Natural killer cell (primary cell): ENCODE results near the gene NCK2. TPM values are rescaled to one million over a fixed set of nuclear protein-coding genes. Genes with fewer than 3 reads are reported as not detected.

Source experiments
- ATAC-seq, 3 donors: fragments of 150-1000 bp in 2 of 3; fragments of 200-7000 bp in 1 of 3; cut with Tn5 transposase; 1 replicate in 1 of 3; 2 replicates in 2 of 3; pipeline ENCODE4 v1.10.0; 2021; ENCODE audit warnings: mild to moderate bottlenecking in 2 of 3, moderate library complexity in 2 of 3
- DNase-seq, 2 donors: peaks; one replicate each; pipeline versions ENCODE4 v3.0.0 to v3.0.0-alpha.2; 2013 to 2021; ENCODE audit warnings: mixed read lengths in 1 of 2
- H3K27ac ChIP-seq: one replicate; pipeline ENCODE4 v1.5.1; 2013; ENCODE audit warnings: mild to moderate bottlenecking, low read length
- H3K27me3 ChIP-seq: one replicate; pipeline ENCODE4 v1.6.1; 2013; ENCODE audit warnings: low read length; ENCODE audit not compliant: control insufficient read depth, insufficient read depth
- H3K36me3 ChIP-seq: one replicate; pipeline ENCODE4 v1.6.1; 2013; ENCODE audit warnings: low read length; ENCODE audit not compliant: control insufficient read depth, insufficient read depth
- H3K4me1 ChIP-seq: one replicate; pipeline ENCODE4 v1.6.1; 2013; ENCODE audit warnings: low read length; ENCODE audit not compliant: control insufficient read depth, insufficient read depth
- H3K4me3 ChIP-seq: one replicate; pipeline ENCODE4 v1.5.1; 2013; ENCODE audit warnings: low read length
- H3K9me3 ChIP-seq: one replicate; pipeline ENCODE4 v1.6.1; 2013; ENCODE audit warnings: low read length; ENCODE audit not compliant: control insufficient read depth, insufficient read depth
- H3K27ac Mint-ChIP-seq, 2 donors: one replicate each; pipeline ENCODE4 v1.8.0; 2022; ENCODE audit warnings: mild to moderate bottlenecking in 2 of 2, mixed read lengths in 2 of 2, moderate library complexity in 1 of 2
- H3K27me3 Mint-ChIP-seq, 2 donors: one replicate each; pipeline ENCODE4 v1.8.0; 2022; ENCODE audit warnings: low read depth in 2 of 2, mixed read lengths in 2 of 2
- H3K36me3 Mint-ChIP-seq: one replicate; pipeline ENCODE4 v1.8.0; 2022; ENCODE audit warnings: mixed read lengths
- H3K4me1 Mint-ChIP-seq, 2 donors: one replicate each; pipeline ENCODE4 v1.8.0; 2022; ENCODE audit warnings: mixed read lengths in 2 of 2
- H3K4me3 Mint-ChIP-seq: one replicate; pipeline ENCODE4 v1.8.0; 2022; ENCODE audit warnings: mild to moderate bottlenecking, moderate library complexity, mixed read lengths
- H3K9me3 Mint-ChIP-seq, 2 donors: one replicate each; pipeline ENCODE4 v1.8.0; 2022; ENCODE audit warnings: mixed read lengths in 2 of 2
- WGBS: methylation state at CpG from one replicate; pipeline ENCODE4 v1.1.7; 2013; ENCODE audit warnings: missing lambda C conversion rate; ENCODE audit not compliant: insufficient coverage; 5-methylcytosine and 5-hydroxymethylcytosine counted together
- intact Hi-C: fragments of 100-400 bp; cut with micrococcal nuclease; formaldehyde crosslinking; loops from one replicate; pipeline ENCODE4 v1.14.2; 2022
- total RNA-seq, 4 donors: library from RNA; stranded (reverse); fragments of 120-200 nt in 1 of 4; gene quantifications; one replicate each; pipeline versions ENCODE4 v1.2.3 to v1.2.4, GENCODE V29; 2013 to 2022
- TF ChIP-seq, protein P1 (sequence below): fragments of 200-600 bp; IDR thresholded peaks from one replicate; pipeline ENCODE4 v1.8.0; 2022; ENCODE audit warnings: antibody characterized with exemption

Gene NCK2
- total RNA-seq, 3 donors from 2014 or later (not counting 1 experiment from before 2014, with no cell fraction given), result 34.1 to 50.8 (median 43.0) TPM

GRCh38 chr2:105877945-105878344 is 133.2 kb downstream of the NCK2 start:
- H3K27me3 ChIP-seq, result no peaks in the 10 kb centered on the region
- intact Hi-C loops, result no loop called here
- Mint-ChIP-seq H3K27ac (peak overlapping the region; percentile 74), H3K9me3 (no peaks in the 10 kb centered on the region), H3K36me3 (no peaks in the 10 kb centered on the region), H3K4me1 (peaks cover 48 to 66% of the 10 kb centered on the region in 2 donors), H3K4me3 (no peak overlapping the region), H3K27me3 (no peaks in the 10 kb centered on the region)
- TF ChIP-seq, protein P1, sequence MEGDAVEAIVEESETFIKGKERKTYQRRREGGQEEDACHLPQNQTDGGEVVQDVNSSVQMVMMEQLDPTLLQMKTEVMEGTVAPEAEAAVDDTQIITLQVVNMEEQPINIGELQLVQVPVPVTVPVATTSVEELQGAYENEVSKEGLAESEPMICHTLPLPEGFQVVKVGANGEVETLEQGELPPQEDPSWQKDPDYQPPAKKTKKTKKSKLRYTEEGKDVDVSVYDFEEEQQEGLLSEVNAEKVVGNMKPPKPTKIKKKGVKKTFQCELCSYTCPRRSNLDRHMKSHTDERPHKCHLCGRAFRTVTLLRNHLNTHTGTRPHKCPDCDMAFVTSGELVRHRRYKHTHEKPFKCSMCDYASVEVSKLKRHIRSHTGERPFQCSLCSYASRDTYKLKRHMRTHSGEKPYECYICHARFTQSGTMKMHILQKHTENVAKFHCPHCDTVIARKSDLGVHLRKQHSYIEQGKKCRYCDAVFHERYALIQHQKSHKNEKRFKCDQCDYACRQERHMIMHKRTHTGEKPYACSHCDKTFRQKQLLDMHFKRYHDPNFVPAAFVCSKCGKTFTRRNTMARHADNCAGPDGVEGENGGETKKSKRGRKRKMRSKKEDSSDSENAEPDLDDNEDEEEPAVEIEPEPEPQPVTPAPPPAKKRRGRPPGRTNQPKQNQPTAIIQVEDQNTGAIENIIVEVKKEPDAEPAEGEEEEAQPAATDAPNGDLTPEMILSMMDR, result no peak
- no peak overlapping the region for H3K27ac ChIP-seq
- WGBS, result 47% methylated on average over 2 of the region's 2 CpGs
- H3K4me3 ChIP-seq, result no peak overlapping the region
- ATAC-seq, result peak in 1 of 3 donors; percentile 41
- H3K36me3 ChIP-seq, result peaks cover 10% of the 10 kb centered on the region
- DNase-seq, result no peak
- no peaks in the 10 kb centered on the region for H3K9me3 ChIP-seq
- H3K4me1 ChIP-seq, result peaks cover 33% of the 10 kb centered on the region

- 98% methylated on average over 15 of the region's 15 CpGs for WGBS
- Histone ChIP-seq H3K27ac (no peak overlapping the region), H3K36me3 (peaks cover 13% of the 10 kb centered on the region), H3K4me3 (no peak overlapping the region), H3K9me3 (no peaks in the 10 kb centered on the region), H3K4me1 (peaks cover 28% of the 10 kb centered on the region), H3K27me3 (no peaks in the 10 kb centered on the region)
- H3K4me1 Mint-ChIP-seq, result peaks cover 42 to 65% of the 10 kb centered on the region in 2 donors
- no peaks in the 10 kb centered on the region for H3K36me3 Mint-ChIP-seq
- peak overlapping the region; percentile 74 for H3K27ac Mint-ChIP-seq
- H3K9me3 Mint-ChIP-seq, result no peaks in the 10 kb centered on the region
- ATAC-seq (no peak), DNase-seq (no peak)
- intact Hi-C loops, result no loop called here
- TF ChIP-seq, protein P1, result no peak
- no peak overlapping the region for H3K4me3 Mint-ChIP-seq
- no peaks in the 10 kb centered on the region for H3K27me3 Mint-ChIP-seq
Observed at GRCh38 chr2:105879106-105879802, 134.5 kb downstream of the NCK2 start.

DNA sequence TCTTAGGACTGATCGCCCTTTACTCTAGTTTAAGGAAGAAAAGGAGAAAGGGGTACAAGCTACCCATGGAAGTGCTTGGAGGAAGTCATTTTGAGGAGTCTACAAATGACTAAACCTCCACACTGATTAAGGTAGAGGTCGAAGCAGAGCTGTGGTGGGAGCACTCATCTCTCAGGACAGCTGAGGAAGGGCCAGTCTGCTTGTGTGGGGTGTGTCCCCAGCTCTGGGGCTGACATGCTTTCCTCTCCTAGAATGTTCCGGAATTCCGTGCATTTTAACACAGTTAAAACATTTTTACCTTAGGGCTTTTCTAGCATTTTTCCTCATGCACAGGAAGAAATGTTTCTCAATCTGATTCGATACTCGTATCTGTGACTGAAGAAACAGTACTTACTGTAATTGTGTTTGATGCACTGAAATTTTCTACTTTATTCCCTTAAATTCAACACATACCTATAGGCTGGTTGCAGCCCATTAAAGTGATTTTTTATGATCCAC is 135.1 kb downstream of the NCK2 start:
- H3K27me3 ChIP-seq, result no peaks in the 10 kb centered on the region
- intact Hi-C loops, result no loop called here
- H3K9me3 ChIP-seq, result no peaks in the 10 kb centered on the region
- Mint-ChIP-seq H3K4me3 (no peak overlapping the region), H3K9me3 (no peaks in the 10 kb centered on the region), H3K27ac (peak overlapping the region; percentile 74), H3K4me1 (peaks cover 45 to 67% of the 10 kb centered on the region in 2 donors), H3K27me3 (no peaks in the 10 kb centered on the region), H3K36me3 (no peaks in the 10 kb centered on the region)
- no peak overlapping the region for H3K27ac ChIP-seq
- H3K4me1 ChIP-seq, result peaks cover 26% of the 10 kb centered on the region
- WGBS, result 97% methylated on average over 3 of the region's 6 CpGs
- TF ChIP-seq, protein P1, result no peak
- peaks cover 15% of the 10 kb centered on the region for H3K36me3 ChIP-seq
- ATAC-seq, result no peak
- no peak overlapping the region for H3K4me3 ChIP-seq
- DNase-seq, result no peak
